B cell (primary cell): ENCODE results near the gene CDK5RAP1.

Source experiments
- EZH2 ChIP-seq: IDR thresholded peaks from 2 replicates; pipeline ENCODE4 v1.6.1; 2012; ENCODE audit warnings: borderline replicate concordance, low read depth, mild to moderate bottlenecking, moderate library complexity, low read length; ENCODE audit not compliant: insufficient read depth, poor library complexity, severe bottlenecking
- TF ChIP-seq, protein P1 (sequence below): fragments of 200-600 bp; IDR thresholded peaks from one replicate; pipeline ENCODE4 v1.8.0; 2022; ENCODE audit warnings: antibody characterized with exemption, mild to moderate bottlenecking

DNA sequence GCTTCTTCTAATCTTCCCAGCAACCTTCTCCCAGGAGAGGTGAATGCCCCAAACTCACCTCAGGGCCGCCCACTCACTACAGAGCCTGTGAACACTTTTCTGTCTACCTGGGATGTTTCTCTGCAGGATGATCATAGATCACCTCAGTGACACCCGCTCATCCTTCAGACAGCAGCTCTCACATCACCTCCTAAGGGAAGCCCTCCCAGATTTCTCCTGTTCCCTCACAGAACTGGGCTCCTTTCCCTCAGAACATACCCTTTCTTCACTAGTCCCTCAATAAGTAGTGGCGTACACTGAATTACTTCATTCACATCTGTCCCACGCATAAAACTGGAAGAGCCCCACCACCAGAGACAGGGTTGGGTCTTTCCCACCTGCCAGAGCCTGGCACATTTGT, 57.8 kb downstream of the CDK5RAP1 start:
- TF ChIP-seq EZH2, result no peak
- TF ChIP-seq, protein P1, sequence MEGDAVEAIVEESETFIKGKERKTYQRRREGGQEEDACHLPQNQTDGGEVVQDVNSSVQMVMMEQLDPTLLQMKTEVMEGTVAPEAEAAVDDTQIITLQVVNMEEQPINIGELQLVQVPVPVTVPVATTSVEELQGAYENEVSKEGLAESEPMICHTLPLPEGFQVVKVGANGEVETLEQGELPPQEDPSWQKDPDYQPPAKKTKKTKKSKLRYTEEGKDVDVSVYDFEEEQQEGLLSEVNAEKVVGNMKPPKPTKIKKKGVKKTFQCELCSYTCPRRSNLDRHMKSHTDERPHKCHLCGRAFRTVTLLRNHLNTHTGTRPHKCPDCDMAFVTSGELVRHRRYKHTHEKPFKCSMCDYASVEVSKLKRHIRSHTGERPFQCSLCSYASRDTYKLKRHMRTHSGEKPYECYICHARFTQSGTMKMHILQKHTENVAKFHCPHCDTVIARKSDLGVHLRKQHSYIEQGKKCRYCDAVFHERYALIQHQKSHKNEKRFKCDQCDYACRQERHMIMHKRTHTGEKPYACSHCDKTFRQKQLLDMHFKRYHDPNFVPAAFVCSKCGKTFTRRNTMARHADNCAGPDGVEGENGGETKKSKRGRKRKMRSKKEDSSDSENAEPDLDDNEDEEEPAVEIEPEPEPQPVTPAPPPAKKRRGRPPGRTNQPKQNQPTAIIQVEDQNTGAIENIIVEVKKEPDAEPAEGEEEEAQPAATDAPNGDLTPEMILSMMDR, result no peak
